Gastroesophageal sphincter (tissue), 3 donors: ENCODE measurements around the gene FXYD5.

Experiments
- CTCF ChIP-seq, 4 experiments: fragments of 200-600 bp in 2 of 4; fragments of 450-650 bp in 2 of 4; sonication (generic) in 1 of 4; IDR thresholded peaks; one replicate each; pipeline ENCODE4 v1.5.1; 2017 to 2019; ENCODE audit warnings: antibody characterized with exemption in 4 of 4, mild to moderate bottlenecking in 2 of 4, moderate library complexity in 2 of 4
- POLR2A ChIP-seq, 2 donors: fragments of 450-650 bp; IDR thresholded peaks; one replicate each; pipeline ENCODE4 v1.6.1; 2017; ENCODE audit warnings: antibody characterized with exemption in 2 of 2, mild to moderate bottlenecking in 2 of 2, moderate library complexity in 1 of 2

- TF ChIP-seq CTCF (IDR thresholded peaks at IDR 0.05), result no peak
- no peak for TF ChIP-seq POLR2A (IDR thresholded peaks at IDR 0.05)
Measured at GRCh38 chr19:35120898-35121297, 33.6 kb upstream of the FXYD5 start.
